HuH-7 (cell line): ENCODE results near the gene SLC25A21.

Experiments used
- DNase-seq: peaks from one replicate; pipeline ENCODE4 v3.0.0; 2011; ENCODE audit warnings: low spot score

Gene SLC25A21

DNA sequence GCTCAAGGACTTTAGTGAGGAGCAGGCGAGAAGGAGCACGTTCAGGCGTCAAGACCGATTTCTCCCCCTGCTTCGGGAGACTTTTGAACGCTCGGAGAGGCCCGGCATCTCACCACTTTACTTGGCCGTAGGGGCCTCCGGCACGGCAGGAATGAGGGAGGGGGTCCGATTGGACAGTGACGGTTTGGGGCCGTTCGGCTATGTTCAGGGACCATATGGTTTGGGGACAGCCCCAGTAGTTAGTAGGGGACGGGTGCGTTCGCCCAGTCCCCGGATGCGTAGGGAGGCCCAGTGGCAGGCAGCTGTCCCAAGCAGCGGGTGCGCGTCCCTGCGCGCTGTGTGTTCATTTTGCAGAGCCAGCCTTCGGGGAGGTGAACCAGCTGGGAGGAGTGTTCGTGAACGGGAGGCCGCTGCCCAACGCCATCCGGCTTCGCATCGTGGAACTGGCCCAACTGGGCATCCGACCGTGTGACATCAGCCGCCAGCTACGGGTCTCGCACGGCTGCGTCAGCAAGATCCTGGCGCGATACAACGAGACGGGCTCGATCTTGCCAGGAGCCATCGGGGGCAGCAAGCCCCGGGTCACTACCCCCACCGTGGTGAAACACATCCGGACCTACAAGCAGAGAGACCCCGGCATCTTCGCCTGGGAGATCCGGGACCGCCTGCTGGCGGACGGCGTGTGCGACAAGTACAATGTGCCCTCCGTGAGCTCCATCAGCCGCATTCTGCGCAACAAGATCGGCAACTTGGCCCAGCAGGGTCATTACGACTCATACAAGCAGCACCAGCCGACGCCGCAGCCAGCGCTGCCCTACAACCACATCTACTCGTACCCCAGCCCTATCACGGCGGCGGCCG is 509.6 kb downstream of the SLC25A21 start:
- DNase-seq: no peak

DNA sequence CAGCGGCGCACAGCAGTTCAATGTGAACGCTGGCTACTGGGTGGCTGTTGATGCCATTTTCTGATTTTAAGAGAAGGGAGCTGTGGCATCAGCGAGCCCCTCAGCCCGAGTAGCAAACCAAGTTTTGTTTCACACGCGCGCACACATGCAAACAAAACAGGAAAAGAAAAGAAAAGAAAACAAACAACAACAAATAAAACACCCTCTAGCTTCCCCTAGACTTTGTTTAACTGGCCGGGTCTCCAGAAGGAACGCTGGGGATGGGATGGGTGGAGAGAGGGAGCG is 510.2 kb downstream of the SLC25A21 start:
- no peak for DNase-seq

DNA sequence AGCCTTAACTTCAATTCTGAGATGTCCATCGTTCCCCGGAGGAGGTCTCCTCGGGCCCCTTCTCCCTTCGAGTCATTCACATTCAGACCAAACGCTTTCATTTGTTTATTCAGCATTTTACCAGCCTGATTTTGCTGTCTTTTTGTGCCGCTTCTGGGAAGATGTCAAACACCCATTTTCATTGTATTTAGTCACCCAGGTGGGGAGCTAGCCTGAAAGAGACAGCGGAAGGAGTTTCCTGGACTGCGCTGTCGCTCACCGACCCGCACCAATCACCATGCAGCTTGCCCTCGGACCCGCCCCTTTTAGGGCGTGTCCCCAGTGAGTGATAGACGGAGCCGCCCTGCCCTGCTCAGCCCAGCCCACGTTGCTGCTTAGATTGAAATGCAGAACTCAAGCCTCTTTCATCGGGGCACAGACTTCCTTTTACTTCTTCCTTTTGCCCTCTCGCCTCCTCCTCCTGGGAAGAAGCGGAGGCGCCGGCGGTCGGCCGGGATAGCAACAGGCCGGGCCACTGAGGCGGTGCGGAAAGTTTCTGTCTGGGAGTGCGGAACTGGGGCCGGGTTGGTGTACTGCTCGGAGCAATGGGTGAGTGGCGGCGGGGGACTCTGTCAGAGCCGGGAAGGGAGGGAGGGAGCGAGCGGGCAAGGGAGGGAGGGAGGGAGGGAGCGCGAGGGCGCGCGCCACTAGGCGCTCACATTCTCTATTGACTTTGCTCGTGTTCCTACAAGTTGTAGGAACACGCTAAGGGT is 510.7 kb downstream of the SLC25A21 start, which contains the start of gene PAX9:
TSS of gene PAX9 (plus strand) at position 355 of the 752 bp plus-strand sequence. CDS start at position 585, 230 bp downstream.
- DNase-seq: peak; percentile 72

DNA sequence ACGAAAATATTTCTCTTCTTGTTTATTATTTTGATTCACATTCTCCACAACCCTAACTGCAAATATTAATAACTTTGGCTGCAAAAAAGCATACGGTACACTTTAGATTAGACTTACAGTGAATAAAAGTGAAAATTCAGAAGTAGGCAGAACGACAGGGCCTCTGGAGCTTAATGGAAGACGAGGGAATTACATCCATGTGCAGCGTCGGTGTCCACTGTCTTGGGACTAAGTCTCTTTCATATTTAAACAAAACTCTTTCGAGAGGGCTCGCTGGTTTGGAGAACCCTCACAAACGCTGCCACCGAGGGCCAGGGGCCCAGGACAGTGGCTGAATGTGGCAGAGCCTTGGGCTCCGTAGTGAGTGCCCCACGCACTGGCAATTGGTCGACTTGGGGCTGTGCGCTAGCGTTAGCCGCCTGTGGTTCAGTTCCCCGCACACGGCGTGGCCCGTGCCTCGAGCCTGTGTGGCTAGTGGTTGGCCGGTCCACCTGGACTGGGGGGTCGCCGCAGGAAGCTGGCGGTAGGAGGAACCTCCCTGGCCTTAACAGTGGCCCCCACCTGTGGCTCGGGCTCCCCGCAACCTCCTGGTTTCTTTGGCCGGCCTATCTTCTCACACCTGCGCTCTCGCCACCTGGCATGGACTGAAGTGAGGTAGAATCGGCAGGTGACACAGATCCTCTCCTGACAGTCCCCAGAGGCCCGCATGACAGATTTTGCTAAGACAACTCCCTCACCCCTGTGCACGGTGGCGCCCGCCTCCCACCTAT is 511.5 kb downstream of the SLC25A21 start:
- no peak for DNase-seq

DNA sequence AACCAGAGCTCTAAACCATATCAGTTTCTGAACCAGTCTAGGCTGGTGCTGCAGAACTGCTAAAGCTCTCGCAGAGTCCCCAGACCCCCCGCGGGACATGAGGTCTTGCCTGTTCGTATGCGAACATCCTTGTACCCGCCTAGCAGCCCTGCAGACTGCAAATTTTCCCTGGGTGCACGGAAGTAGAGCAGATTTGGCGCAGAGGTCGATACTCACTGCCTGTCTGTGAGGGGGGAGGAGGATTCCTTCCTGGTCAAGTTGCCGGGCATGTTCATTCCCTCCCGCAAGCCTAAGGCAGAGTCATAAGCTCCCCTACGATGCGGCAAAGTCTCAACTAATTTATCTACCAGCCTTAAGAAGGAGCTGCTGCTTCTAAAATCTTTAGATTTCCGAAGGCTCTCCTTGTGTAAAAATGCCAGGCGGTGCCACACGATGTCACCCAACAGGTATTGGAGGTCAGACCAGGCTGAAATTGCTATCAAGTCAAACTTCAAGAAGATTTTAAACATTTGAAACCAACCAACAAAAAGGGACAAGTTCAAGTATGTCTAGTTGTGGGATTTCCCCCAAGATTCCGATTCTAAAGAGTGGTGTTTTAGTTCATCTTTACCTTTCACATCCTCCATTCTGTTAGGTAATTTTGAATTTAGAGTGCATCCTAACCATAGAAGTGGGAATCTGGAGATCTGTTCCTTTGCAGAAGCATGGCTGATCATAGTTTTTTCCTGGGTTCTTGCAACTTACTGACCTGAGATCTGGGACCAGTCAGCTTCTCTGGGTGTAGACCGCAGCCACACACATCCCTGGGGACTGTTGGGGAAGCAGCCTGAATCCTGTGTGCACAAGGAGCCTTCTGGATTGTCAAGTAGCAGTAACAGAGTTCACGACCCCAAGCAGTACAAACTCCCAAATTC is 512.3 kb downstream of the SLC25A21 start:
- no peak for DNase-seq

DNA sequence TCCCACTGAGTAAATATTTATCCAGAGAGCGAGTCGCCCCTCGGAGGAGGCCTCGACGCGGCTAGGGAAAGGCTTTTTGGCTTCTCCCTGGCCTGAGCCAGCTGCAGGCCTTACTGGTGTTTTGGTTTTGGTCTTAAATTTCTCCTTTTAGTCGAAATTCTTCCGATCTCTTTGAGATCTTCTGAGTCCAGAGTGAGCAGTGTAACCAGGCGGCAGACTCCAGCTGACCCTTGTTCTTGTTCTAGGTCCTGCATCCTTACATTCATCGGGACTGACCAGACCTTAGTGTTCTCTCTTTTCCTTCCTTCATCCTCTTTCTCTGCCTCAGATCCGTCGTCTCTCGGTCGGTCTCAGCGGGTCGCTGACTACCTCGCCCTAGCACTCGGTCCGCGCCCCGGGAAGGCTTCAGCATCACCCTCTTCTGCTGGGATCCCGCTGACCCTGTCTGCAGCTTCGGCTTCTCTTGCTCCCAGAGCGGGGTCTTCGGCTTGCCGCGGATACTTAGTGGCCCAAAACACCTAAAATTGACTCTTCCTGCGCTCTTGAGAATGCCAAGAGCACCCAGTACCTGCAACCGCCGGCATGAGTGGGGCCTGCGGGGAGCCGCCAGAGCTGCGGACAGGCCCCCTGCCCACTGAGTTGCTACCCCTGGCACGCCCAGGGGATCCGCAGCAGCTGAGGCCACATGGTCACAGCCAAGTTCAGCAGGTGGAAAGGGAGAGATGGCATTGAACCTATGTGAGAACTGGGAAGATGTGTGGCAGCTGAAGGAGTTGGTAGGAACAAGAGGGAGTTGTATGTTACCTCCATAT is 513.2 kb downstream of the SLC25A21 start:
- no peak for DNase-seq

DNA sequence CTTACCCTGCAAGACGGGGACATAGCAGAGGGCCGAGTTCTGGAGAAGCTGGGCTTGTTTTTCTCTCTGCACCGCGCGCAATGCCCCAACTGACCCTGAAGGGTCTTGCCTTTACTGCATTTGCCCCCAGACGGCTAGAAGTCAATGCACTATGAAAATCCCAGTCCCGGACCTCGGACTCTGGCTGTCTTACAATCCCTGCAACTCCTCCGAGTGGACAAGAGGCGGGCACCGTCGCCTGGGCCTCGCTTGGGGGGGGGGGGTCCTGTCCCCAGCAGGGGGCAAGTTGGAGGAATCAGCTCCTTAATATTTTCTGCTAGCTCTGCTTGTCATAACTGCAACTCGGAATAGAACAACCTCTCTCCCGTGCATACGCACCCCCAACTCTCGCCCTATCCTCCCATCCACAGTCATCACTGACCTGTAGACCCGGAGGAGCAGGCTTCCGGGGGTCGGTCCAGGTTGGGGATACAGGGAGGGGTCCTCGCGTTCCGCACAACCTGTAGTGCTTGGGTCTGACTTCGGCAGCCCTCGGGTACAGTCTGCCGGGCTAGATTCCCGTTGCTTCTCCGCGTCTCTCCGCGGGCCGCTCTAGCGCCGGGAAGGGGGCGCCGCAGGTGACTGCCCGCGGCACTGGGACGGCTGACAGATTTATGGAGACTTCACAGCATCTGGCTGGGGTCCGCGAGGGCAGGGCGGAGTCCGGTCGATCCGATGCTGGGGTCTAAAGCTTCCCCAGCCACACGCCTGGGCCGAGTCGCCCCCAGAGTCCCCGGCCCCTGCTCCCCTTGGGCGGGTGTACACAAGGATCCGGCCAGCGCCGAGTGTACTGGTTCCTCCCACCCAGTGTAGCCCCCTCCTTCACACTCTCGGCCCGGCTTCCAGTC is 514.0 kb downstream of the SLC25A21 start:
- DNase-seq: no peak

DNA sequence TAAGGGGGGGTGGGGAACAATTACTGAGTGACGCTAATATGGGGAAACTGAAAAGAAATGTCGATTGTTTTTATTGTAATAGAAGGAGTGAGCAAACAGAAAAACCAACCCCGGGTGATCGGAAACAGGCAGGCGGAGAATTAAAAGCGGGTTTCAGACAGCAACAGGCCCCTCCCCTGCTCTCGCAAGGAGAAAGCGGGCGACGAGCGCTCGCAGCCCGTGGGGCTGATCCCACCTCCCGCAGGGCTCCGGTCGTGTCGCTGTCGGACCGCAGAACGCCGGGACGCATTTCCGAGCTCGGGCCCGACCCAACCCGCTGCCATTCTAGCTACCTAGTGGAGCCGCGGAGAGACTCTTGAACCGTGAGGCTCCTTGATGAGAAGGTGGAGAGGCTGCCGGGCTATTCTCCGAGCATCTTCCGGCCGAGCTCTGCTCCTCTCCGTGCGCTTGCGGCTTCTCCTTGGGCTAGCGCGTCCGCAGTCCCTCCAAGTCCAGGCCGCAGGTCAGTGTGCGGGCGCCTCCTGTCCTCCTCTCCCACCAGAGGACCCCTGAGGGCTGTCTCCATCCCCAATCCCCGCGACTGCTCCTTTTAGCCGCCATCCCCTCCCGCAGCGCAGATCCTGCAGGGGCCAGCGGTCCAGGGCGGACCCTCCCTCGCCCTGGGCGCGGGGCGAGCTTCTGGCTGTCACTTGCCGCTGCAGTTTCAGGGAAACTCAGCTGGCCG is 514.8 kb downstream of the SLC25A21 start:
- no peak for DNase-seq

DNA sequence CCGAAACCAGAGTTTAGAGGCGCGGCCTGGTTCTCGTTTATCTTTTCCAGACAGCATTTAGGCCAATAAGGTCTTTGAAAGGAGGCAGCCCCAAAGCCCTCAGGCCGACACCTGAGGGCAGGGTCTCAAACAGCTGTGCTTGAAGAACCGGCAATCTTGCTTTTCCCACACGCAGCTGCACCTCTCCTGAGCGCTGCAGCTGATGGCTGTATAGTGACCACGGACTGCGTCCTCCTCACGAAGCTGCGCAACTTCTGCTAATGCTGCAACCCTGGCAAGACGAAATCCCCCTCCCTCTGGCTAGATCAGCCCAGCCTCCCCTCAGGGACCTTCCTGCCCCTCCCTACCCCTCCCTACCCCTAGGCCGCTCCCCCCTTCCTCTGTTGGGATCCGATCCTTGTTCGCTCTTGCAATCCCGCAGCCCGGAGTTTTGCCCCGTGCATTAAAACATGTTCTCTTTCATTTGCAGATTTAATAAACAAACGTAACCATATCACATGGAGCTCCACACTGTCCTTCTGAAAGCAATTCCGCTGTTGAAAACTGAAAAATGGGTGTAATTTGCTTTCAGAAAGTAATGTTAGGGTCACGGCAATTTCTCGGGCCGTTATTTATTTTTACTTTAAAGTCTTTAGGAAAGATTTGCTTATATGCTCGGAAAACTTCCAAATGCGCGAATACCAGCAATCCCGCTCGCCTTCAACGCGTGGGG is 515.6 kb downstream of the SLC25A21 start:
- no peak for DNase-seq

DNA sequence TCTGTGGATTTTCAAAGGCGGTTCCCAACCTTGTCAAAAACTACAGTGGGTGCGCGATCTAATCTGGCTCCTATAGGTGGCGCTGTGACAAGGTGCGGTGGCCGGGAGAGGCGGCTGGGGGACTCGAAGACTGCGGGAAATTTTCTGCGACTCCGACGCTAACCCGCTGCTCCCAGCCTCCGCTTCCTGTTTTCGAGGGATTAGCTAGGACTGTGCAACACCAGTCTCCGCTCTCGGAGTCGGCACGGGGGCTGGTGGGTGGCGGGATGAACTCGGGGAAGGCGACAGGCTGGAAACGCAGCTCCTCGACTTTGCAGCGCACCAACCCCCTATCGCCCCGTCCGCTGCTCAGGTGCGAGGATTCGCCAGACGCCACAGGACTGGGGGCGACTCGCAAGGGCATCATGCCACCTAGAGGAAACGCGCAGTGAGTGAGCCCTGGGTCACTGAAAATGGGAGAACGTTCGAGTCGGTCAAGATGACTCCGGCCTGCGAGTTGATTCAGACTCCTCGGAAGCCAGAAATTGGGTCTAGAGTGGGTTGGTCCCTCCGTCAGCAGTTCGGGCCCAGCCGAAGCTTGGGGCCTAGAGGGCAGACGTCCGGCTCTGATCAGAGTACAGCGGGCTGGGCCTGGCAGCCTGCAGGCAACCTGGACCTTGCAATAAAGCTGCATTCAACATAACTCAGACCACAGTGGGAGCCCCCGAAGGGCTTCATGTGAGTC is 516.3 kb downstream of the SLC25A21 start:
- peak; percentile 30 for DNase-seq

DNA sequence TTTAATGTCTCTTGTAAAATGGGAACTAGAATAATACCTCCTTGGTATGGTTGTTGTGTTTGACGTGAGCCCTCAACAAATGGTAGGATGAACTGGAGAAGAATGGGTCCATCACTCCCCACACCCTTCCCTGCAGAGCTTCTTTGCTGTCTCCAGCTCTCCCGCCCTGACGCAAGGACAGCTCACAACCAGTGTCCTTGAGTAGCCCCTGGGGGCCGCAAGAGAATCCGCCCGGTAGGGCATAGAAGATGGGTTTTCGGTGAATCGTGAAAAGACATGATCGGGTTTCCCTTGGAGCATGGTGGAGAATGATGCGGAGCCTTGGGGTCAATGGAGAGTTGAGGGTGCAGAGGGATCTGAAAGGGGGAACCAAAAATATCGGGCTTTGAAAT is 516.8 kb downstream of the SLC25A21 start:
- no peak for DNase-seq

DNA sequence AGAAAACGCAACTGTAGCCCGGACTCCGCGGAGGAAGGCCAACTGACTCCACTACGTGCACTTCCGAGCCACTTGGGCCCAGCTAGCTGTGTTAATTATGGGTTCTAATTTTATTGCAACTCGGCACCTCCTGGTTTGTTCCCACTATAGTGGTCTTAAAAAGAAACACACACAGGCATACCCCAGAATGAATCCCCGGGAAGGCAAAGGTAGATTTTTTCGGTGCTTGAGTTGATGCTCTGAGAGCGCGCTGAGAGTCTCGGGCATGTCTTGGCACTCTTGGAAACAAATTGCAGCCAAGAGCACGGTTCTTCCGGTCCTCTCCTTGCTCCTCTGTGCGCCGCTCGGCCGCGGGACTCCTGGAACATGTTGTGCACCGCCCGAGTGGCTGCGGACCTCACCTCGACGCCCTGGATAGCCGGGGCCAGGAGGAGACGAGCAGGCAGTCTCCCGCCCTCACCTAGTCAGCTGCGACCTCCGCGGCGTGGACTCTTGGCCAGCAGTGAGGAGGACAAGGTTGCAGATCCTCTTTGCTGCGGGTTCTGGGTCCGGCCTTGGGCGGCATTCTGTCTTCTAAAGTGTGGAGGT is 517.5 kb downstream of the SLC25A21 start:
- no peak for DNase-seq

DNA sequence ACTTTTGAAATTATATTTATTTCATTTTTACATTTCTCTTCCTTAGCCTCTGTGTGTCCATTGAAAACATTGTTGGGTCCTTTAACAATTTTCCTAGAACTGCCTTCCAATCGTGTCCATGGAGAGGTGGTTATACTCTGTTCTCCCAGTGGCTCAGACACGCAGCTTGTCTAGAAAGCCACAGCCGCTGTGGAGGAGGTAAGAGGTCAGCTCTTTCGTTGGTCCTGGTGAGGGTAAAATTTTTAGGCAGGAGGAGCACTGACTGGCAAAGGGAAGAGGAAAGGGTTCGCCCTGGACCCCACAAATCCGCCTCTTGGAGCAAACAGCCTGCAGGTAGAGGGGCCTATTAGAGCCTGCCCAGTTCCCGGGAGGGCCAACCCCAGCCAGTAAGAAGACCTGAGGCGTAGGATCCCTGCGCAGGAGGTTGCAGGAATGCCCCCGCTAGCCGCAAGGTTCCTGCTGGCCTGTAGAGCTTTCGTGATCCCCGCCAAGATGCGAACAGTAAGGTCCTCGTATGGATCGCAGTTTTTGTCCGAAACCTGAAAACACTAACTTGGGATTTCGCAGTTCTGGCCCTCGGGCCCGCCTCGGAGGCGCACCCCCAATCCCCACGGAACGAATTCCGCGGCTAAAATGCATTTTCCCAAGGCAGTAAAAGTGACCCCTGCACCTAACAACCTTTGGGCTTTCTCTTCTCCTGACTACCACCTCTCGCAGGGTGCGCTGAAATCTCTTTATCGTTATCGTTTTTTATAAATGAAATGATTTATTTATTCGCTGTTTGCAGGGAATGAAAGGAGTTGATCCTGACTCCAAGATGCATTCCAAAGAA is 518.2 kb downstream of the SLC25A21 start:
- DNase-seq: no peak

DNA sequence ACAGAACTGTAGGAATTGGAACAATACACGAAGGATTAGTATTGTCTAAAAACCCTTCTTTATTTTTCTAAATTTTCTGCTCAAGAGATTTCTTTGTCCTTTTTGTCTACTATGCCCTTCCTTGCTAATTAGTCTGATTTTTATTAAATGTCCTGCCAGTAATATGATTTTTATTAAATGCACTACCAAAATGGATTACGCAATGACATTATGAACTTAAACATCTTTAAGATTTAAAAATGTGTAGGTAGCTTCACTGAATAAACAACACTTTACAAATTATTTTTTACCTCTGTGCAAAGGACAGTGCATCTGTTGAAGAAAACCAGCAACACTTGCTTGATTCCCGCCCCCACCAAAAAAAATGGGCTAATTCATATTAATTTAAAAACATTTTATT is 519.0 kb downstream of the SLC25A21 start:
- DNase-seq: no peak

DNA sequence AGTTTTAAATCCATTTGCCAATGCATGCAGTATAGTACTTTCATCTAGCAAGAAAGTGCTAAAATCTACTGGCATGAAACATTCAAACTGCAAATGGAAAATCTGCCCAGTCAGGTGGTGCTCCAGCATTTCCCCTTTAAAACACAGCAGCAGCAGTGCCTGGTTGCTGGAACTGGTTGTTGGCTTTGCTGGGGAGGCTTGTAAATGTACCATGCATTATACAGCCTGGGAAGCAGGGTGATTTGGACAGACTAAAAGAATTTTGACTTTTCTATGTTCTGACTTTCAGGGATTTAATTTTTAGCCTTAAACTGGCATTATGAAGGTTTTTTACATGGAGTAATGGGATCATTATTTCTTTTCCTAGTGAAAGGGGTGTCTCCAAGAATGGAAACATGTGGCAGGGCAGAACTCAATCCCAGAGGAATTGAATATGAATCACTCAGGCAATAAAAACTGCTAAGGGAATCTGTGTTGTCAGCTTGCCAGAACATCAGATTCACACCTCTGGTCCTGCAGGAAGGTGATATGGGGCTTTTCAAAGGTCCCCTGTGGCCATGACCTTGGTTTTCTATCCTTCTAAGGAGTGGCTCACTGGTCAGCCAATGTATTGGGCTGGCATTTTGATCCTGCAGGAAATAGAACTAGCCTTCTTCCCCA is 519.7 kb downstream of the SLC25A21 start:
- DNase-seq: no peak
